ENCODE measurements around the gene PTPRG. TPM values are rescaled to one million over a fixed set of nuclear protein-coding genes. Genes with fewer than 3 reads are reported as not detected.
A peak's percentile ranks its signal among the peaks of the same experiment; 100 is the strongest.

Gene PTPRG
- total and polyA plus RNA-seq, 2 experiments from 2014 or later = 24.4 to 131 TPM

DNA sequence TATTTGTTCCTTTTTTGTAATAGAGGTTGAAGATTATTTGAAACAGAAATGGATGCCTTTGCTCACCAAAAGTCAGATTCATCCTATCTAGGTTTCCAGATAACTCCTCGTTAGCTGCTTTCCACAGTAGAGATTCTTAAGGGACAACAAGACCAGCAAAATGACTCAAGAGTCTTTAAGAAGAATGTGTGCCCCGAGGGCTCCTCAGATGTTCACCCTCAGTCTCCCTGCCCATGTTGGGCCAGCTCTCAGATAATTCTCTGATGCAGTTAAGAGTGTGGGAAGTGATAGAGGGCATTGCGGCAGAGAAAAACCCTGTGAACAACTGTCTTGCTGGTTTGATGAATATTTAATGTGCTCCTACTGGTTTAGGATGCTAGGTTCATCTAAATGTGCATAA is 251.1 kb downstream of the PTPRG start (continued):
- TF ChIP-seq, protein P1, sequence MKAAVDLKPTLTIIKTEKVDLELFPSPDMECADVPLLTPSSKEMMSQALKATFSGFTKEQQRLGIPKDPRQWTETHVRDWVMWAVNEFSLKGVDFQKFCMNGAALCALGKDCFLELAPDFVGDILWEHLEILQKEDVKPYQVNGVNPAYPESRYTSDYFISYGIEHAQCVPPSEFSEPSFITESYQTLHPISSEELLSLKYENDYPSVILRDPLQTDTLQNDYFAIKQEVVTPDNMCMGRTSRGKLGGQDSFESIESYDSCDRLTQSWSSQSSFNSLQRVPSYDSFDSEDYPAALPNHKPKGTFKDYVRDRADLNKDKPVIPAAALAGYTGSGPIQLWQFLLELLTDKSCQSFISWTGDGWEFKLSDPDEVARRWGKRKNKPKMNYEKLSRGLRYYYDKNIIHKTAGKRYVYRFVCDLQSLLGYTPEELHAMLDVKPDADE (IDR thresholded peaks at IDR 0.05) = no peak
- no peak for TF ChIP-seq EZH2phosphoT487 (IDR thresholded peaks at IDR 0.05; ENCODE audit: unreplicated experiment)
- TF ChIP-seq, protein P2, sequence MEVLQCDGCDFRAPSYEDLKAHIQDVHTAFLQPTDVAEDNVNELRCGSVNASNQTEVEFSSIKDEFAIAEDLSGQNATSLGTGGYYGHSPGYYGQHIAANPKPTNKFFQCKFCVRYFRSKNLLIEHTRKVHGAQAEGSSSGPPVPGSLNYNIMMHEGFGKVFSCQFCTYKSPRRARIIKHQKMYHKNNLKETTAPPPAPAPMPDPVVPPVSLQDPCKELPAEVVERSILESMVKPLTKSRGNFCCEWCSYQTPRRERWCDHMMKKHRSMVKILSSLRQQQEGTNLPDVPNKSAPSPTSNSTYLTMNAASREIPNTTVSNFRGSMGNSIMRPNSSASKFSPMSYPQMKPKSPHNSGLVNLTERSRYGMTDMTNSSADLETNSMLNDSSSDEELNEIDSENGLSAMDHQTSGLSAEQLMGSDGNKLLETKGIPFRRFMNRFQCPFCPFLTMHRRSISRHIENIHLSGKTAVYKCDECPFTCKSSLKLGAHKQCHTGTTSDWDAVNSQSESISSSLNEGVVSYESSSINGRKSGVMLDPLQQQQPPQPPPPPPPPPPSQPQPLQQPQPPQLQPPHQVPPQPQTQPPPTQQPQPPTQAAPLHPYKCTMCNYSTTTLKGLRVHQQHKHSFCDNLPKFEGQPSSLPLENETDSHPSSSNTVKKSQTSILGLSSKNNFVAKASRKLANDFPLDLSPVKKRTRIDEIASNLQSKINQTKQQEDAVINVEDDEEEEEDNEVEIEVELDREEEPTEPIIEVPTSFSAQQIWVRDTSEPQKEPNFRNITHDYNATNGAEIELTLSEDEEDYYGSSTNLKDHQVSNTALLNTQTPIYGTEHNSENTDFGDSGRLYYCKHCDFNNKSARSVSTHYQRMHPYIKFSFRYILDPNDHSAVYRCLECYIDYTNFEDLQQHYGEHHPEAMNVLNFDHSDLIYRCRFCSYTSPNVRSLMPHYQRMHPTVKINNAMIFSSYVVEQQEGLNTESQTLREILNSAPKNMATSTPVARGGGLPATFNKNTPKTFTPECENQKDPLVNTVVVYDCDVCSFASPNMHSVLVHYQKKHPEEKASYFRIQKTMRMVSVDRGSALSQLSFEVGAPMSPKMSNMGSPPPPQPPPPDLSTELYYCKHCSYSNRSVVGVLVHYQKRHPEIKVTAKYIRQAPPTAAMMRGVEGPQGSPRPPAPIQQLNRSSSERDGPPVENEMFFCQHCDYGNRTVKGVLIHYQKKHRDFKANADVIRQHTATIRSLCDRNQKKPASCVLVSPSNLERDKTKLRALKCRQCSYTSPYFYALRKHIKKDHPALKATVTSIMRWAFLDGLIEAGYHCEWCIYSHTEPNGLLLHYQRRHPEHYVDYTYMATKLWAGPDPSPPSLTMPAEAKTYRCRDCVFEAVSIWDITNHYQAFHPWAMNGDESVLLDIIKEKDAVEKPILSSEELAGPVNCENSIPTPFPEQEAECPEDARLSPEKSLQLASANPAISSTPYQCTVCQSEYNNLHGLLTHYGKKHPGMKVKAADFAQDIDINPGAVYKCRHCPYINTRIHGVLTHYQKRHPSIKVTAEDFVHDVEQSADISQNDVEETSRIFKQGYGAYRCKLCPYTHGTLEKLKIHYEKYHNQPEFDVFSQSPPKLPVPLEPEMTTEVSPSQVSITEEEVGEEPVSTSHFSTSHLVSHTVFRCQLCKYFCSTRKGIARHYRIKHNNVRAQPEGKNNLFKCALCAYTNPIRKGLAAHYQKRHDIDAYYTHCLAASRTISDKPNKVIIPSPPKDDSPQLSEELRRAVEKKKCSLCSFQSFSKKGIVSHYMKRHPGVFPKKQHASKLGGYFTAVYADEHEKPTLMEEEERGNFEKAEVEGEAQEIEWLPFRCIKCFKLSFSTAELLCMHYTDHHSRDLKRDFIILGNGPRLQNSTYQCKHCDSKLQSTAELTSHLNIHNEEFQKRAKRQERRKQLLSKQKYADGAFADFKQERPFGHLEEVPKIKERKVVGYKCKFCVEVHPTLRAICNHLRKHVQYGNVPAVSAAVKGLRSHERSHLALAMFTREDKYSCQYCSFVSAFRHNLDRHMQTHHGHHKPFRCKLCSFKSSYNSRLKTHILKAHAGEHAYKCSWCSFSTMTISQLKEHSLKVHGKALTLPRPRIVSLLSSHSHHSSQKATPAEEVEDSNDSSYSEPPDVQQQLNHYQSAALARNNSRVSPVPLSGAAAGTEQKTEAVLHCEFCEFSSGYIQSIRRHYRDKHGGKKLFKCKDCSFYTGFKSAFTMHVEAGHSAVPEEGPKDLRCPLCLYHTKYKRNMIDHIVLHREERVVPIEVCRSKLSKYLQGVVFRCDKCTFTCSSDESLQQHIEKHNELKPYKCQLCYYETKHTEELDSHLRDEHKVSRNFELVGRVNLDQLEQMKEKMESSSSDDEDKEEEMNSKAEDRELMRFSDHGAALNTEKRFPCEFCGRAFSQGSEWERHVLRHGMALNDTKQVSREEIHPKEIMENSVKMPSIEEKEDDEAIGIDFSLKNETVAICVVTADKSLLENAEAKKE (CRISPR knock-in tag; IDR thresholded peaks at IDR 0.05) = no peak
- no peak for TF ChIP-seq ZNF331 (CRISPR knock-in tag; IDR thresholded peaks at IDR 0.05; ENCODE audit: low read depth)
- TF ChIP-seq STAT1 (IDR thresholded peaks at IDR 0.05; ENCODE audit: unreplicated experiment) = no peak
- no peak for TF ChIP-seq ZNF114 (CRISPR knock-in tag; IDR thresholded peaks at IDR 0.05)
- no peak for TF ChIP-seq JUNB (IDR thresholded peaks at IDR 0.05; ENCODE audit: unreplicated experiment)
- TF ChIP-seq NANOG (IDR thresholded peaks at IDR 0.05; ENCODE audit: borderline replicate concordance) = no peak

- H3K27ac Mint-ChIP-seq = no peak overlapping the region
- TF ChIP-seq CREB1 (CRISPR knock-in tag; IDR thresholded peaks at IDR 0.05; ENCODE audit: low read depth) (no peak), ZNF114 (CRISPR knock-in tag; IDR thresholded peaks at IDR 0.05) (no peak), NANOG (IDR thresholded peaks at IDR 0.05; ENCODE audit: borderline replicate concordance) (no peak), STAT1 (IDR thresholded peaks at IDR 0.05; ENCODE audit: unreplicated experiment) (no peak)
- TF ChIP-seq, protein P3, sequence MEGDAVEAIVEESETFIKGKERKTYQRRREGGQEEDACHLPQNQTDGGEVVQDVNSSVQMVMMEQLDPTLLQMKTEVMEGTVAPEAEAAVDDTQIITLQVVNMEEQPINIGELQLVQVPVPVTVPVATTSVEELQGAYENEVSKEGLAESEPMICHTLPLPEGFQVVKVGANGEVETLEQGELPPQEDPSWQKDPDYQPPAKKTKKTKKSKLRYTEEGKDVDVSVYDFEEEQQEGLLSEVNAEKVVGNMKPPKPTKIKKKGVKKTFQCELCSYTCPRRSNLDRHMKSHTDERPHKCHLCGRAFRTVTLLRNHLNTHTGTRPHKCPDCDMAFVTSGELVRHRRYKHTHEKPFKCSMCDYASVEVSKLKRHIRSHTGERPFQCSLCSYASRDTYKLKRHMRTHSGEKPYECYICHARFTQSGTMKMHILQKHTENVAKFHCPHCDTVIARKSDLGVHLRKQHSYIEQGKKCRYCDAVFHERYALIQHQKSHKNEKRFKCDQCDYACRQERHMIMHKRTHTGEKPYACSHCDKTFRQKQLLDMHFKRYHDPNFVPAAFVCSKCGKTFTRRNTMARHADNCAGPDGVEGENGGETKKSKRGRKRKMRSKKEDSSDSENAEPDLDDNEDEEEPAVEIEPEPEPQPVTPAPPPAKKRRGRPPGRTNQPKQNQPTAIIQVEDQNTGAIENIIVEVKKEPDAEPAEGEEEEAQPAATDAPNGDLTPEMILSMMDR (conservative IDR thresholded peaks at IDR 0.05; ENCODE audit: low read depth in 2 of 2) = no peak
- no peak overlapping the region for H3K4me3 ChIP-seq
- H3K4me1 Mint-ChIP-seq = peaks cover 53% of the 10 kb centered on the region
- no peaks in the 10 kb centered on the region for H3K27me3 ChIP-seq (ENCODE audit: insufficient read depth)
- no peak overlapping the region for H3K4me2 ChIP-seq
- no peaks in the 10 kb centered on the region for H3F3A ChIP-seq (replicated peaks; ENCODE audit: low read depth)
- peaks cover 2% of the 10 kb centered on the region for H3K27me3 Mint-ChIP-seq (ENCODE audit: insufficient read depth, low read depth, poor library complexity)
- peaks cover 52% of the 10 kb centered on the region for H3K4me1 ChIP-seq (ENCODE audit: insufficient read depth)
- H3K36me3 Mint-ChIP-seq (ENCODE audit: low read depth) = no peaks in the 10 kb centered on the region
- peaks cover 25% of the 10 kb centered on the region for H4K20me1 ChIP-seq (replicated peaks; ENCODE audit: insufficient read depth)
- no peak for DNase-seq (ENCODE audit: low spot score)
- peak overlapping the region; percentile 14; the same call in 1 of the 2 replicates for H3K27ac ChIP-seq (ENCODE audit: low read depth)
- peaks cover 94% of the 10 kb centered on the region for H3K79me2 ChIP-seq (replicated peaks; ENCODE audit: insufficient read depth)
- H2AFZ ChIP-seq = no peak overlapping the region
- no peak overlapping the region for H3K4me3 Mint-ChIP-seq
- H3K36me3 ChIP-seq (ENCODE audit: insufficient read depth) = no peaks in the 10 kb centered on the region
- no peaks in the 10 kb centered on the region for H3K9me2 ChIP-seq (ENCODE audit: insufficient read depth)
- ATAC-seq = no peak
- no peaks in the 10 kb centered on the region for H3K9me3 Mint-ChIP-seq
These were observed 252.3 kb downstream of the PTPRG start for GRCh38 chr3:61813636-61814035.

All from GM23338 (cell line).